Heart left ventricle (tissue), 16 donors: ENCODE results near the gene PRAMEF6. TPM values are rescaled to one million over a fixed set of nuclear protein-coding genes. Genes with fewer than 3 reads are reported as not detected.
"Not testable (repeated sequence)": the region's sequence is repeated elsewhere in the genome, so short reads cannot be mapped to it uniquely, and the experiment has no call there.

Experiments used
- ATAC-seq, 4 donors: fragments of 200-7000 bp; cut with Tn5 transposase; one replicate each; pipeline ENCODE4 v1.9.1; 2020 to 2022; ENCODE audit warnings: moderate library complexity in 4 of 4, mild to moderate bottlenecking in 3 of 4, moderate number of reproducible peaks in 1 of 4
- DNase-seq, 5 donors: peaks; one replicate each; pipeline ENCODE4 v3.0.0-alpha.2; 2020
- H3K27ac ChIP-seq, 12 donors: fragments of 200-600 bp; sonication (generic) in 4 of 12; one replicate each; pipeline versions ENCODE4 v1.5.0 to v1.8.0; 2016 to 2022; ENCODE audit warnings: mild to moderate bottlenecking in 2 of 12
- H3K27me3 ChIP-seq, 9 donors: fragments of 200-600 bp; sonication (generic) in 2 of 9; one replicate each; pipeline versions ENCODE4 v1.5.1 to v1.8.0; 2016 to 2022; ENCODE audit warnings: mild to moderate bottlenecking in 3 of 9
- H3K36me3 ChIP-seq, 9 donors: fragments of 200-600 bp; sonication (generic) in 2 of 9; one replicate each; pipeline versions ENCODE4 v1.5.0 to v1.8.0; 2018 to 2022; ENCODE audit warnings: mild to moderate bottlenecking in 2 of 9
- H3K4me1 ChIP-seq, 12 donors: fragments of 200-600 bp; sonication (generic) in 4 of 12; one replicate each; pipeline versions ENCODE4 v1.5.0 to v1.8.0; 2016 to 2022; ENCODE audit warnings: mild to moderate bottlenecking in 3 of 12
- H3K4me3 ChIP-seq, 12 donors: fragments of 200-600 bp; sonication (generic) in 4 of 12; one replicate each; pipeline versions ENCODE4 v1.5.0 to v1.8.0; 2017 to 2022; ENCODE audit warnings: mild to moderate bottlenecking in 9 of 12, moderate library complexity in 4 of 12
- H3K9me3 ChIP-seq, 12 donors: fragments of 200-600 bp; sonication (generic) in 4 of 12; one replicate each; pipeline versions ENCODE4 v1.5.0 to v1.8.0; 2016 to 2022; ENCODE audit warnings: mild to moderate bottlenecking in 1 of 12
- WGBS, 4 donors: extraction: QIAGEN DNeasy Blood & Tissue Kit in 2 of 4; methylation state at CpG; one replicate each; pipeline versions ENCODE4 v1.1.5 to v1.1.7; 2013 to 2018; 5-methylcytosine and 5-hydroxymethylcytosine counted together
- intact Hi-C, 10 donors: fragments of 100-400 bp; cut with DNase I; formaldehyde crosslinking; loops; one replicate each; pipeline versions ENCODE4 v1.11.1 to v1.14.2; 2022
- long read RNA-seq, 3 donors: library from polyadenylated mRNA; unstranded; transcript quantifications; one replicate each; pipeline ENCODE4 v2.0.0, GENCODE V29; 2020 to 2021
- polyA plus RNA-seq, 2 donors: library from polyadenylated mRNA; stranded (reverse); fragments of 200-250 nt; gene quantifications; one replicate each; pipeline ENCODE4 v1.2.3, GENCODE V29; 2013
- total RNA-seq, 9 donors: library from RNA; depleted of rRNA in 2 of 9; stranded (reverse); fragments of >200 nt in 2 of 9; fragmentation: NEBNext Ultra II Directional in 3 of 9; extraction: Animal tissue kit (Norgen Biotek cat#: 25700) in 3 of 9; gene quantifications; one replicate each; pipeline versions ENCODE4 v1.1.0 to v1.2.4, GENCODE V29; 2016 to 2023
- donor health status: ischemic (EF 13 %, LVEDD 7.1; RV severe dilation, severe dysfunction).
- donor health status: healthy with polysubstance abuse.
- donor health status: DM: no; HTN: yes; CAD: no.
- donor health status: DM: no; HTN: no; CAD: no.
- donor health status: ischemic (EF 25% LVEDD 6.9; RV normal size, moderate dysfunction).
- donor health status: ischemic (EF 25% LVEDD 5.7; RV mildly dilated, moderate dysfunction).
- donor health status: healthy.
- donor health status: DM: yes; HTN: yes; CAD: no.
- donor health status: ischemic (EF 35%, LVEDD 5.7; RV mildly dilated, moderate dysfunction).
- donor health status: nonischemic (EF 11% LVEDD 7.7; RV severe dilation, severe dysfunction).
- donor health status: DM: yes; HTN: yes; CAD: no.
- donor health status: PGD.
- donor health status: ischemic (EF 29% LVEDD 5.4; RV normal size, mild dysfunction).
- donor health status: nonischemic (EF 23%, LVEDD 6.1; RV moderate dilation, normal function).

The PRAMEF6 gene
- total RNA-seq: not detected
- polyA plus RNA-seq: not detected
- long read RNA-seq, donor 1: 0 reads
- long read RNA-seq, donor 2: 0 reads
- long read RNA-seq, donor 3: 0 reads

DNA sequence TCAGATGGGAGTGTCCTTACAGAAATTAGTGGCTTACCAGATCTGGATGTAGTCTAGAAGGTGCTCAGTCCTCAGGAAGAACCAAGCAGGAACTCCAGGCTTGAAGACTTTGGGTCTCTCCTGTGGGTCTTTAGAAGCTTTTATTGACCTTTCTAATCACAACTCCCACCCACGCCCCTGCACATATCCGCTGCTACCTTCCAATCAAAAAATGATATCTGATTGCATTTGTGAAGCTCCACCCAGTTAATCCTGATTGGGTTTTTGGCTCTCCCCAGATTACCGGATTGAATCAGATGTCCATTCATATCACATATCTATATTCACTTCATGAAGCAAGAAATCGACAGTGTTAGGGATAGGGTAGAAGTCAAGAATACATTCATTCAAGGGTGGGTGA, at the start of gene PRAMEF6:
Gene PRAMEF6, minus strand, starts transcription at position 101 of the 400 bp plus-strand sequence. CDS start 5,062 bp downstream, outside the sequence.
- H3K36me3 ChIP-seq, H3K4me3 ChIP-seq, ATAC-seq, H3K9me3 ChIP-seq, H3K27me3 ChIP-seq, H3K27ac ChIP-seq, intact Hi-C loops, H3K4me1 ChIP-seq, DNase-seq: not testable (repeated sequence)
- 68 to 89% (median 82%) methylated on average over 2 to 4 of the region's 4 CpGs for WGBS, 4 donors

DNA sequence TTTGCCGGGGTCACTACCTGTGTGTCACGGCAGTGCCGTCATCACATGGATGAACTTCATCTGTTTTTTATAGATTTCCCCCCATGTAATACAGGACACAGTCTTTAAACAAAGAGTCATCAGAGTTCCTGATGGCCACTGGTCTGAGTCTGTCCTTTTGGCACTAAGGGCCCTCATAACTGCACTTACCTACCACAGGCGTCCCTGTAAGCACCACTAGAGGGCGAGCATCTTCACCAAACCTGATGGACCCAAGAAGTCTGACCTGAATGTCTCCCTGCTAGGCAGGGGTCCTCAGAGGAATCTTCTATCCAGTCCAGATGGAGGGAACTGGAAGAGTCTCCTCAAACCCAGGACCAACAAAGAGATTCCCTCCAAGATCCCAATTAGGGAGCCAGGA, 23.0 kb downstream of the PRAMEF6 start:
- H3K27me3 ChIP-seq, DNase-seq, ATAC-seq, H3K4me3 ChIP-seq, H3K27ac ChIP-seq, H3K9me3 ChIP-seq, intact Hi-C loops, H3K36me3 ChIP-seq, H3K4me1 ChIP-seq: not testable (repeated sequence)
- whole genome bisulfite sequencing, 4 donors: 31 to 58% (median 33%) methylated on average over 3 to 5 of the region's 5 CpGs; no CpG with 5 or more reads in 1 of the 4 donors

- H3K27ac ChIP-seq, ATAC-seq, H3K27me3 ChIP-seq, H3K9me3 ChIP-seq, H3K36me3 ChIP-seq, H3K4me3 ChIP-seq, DNase-seq, H3K4me1 ChIP-seq, intact Hi-C loops: not testable (repeated sequence)
- 60 to 82% (median 73%) methylated on average over 2 of the region's 2 CpGs for WGBS, 4 donors
Observed at GRCh38 chr1:12921749-12922148, 25.6 kb downstream of the PRAMEF6 start.

DNA sequence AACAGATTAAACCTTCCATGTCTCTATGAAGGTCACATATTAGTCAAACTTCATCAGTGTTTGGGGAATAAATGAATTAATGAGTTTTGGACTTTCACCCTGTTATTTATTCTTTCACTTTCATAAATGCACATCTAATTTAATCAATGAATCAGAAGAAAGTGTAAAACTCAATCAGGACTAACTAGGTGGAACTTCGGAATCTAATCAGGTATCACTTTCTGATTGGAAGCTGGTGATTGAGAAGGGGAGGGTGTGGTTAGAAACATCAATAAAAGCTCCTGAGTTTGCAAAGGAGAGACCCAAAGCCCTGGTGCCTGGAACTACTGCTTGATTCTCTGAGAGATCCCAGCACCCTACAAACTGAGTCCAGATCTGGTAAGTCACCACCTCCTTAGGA, 31.1 kb downstream of the PRAMEF6 start, which contains the start of gene PRAMEF7:
Gene PRAMEF7, plus strand, starts transcription at position 301 of the 400 bp plus-strand sequence. CDS start 1,083 bp downstream, outside the sequence.
- H3K27ac ChIP-seq, DNase-seq, ATAC-seq, H3K9me3 ChIP-seq, H3K4me1 ChIP-seq, H3K36me3 ChIP-seq, intact Hi-C loops, H3K4me3 ChIP-seq, H3K27me3 ChIP-seq: not testable (repeated sequence)
- WGBS, 4 donors: no CpG with 5 or more reads among the region's 1 CpG

DNA sequence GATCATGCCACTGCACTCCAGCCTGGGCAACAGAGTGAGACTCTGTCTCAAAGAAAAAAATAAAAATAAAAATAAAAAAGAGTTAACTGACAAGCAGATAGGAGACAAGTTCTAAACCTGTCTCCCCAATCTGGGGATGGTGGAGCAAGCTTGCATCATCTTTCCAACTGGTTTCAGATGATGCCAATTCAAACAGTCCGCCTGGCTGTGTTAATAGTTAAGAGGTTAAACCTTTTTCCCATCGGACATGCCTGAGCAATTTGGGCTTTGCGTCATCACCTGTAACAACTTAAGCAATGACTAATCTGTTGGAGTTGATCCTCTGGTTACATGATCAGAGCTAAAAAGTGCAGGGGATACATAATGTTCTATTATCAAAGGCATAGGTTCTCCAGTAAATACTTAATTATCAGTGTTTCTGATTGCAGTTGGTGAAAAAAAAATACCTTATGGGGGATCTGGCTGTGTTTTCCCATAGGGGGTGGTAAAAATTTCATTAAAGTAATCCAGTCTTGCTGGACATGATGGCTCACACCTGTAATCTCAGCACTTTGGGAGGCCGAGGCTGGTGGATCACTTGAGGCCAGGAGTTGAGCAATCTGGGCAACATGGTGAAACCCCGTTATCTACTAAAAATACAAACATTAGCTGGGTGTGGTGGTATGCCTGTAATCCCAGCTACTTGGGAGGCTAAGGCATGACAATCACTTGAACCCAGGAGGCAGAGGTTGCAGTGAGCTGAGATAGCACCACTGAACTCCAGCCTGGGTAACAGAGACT, 43.4 kb downstream of the PRAMEF6 start:
- H3K27me3 ChIP-seq, intact Hi-C loops: not testable (repeated sequence)
- 72 to 100% (median 77%) methylated on average over 1 to 4 of the region's 5 CpGs for WGBS, 4 donors

DNA sequence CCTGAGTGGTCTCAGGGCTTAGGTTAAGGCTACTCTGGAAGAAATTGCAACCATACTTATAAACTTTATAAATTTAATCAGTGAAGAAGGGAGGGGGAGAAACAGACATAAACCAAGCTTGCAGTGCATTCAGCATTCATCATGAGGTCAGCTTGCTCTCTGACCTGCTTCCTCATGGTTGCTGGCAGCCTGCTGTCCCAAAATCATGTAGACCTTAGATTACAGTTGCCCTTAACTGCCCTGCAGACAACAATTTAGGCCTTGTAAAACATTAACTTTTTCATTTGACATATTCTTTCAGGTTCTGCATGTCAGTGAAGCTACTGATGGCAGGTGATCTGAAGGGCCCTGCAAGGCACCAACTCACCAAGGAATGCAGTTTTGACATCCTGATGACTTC, 48.2 kb downstream of the PRAMEF6 start:
- H3K4me3 ChIP-seq, intact Hi-C loops, H3K27ac ChIP-seq, H3K36me3 ChIP-seq, ATAC-seq, H3K27me3 ChIP-seq, DNase-seq, H3K9me3 ChIP-seq, H3K4me1 ChIP-seq: not testable (repeated sequence)

More for the DNA sequence above, 43.4 kb downstream of the PRAMEF6 start:
- H3K4me1 ChIP-seq, H3K27ac ChIP-seq, H3K4me3 ChIP-seq, H3K36me3 ChIP-seq, ATAC-seq, H3K9me3 ChIP-seq, DNase-seq: not testable (repeated sequence)

DNA sequence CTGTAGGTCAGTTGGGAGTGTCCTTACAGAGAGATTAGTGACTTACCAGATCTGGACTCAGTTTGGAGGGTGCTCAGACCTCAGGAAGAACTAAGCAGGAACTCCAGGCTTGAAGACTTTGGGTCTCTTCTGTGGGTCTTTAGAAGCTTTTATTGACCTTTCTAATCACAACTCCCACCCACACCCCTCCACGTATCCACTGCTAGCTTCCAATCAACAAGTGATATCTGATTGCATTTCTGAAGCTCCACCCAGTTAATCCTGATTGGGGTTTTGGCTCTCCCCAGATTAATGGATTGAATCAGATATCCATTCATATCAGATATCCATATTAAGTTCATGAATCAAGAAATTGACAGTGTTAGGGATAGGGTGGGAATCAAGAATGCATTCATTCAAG, 49.2 kb downstream of the PRAMEF6 start, which contains the start of gene PRAMEF10:
Gene PRAMEF10, minus strand, starts transcription at position 101 of the 400 bp plus-strand sequence. CDS start 2,423 bp downstream, outside the sequence.
- H3K27me3 ChIP-seq, H3K36me3 ChIP-seq, H3K9me3 ChIP-seq, H3K4me1 ChIP-seq, intact Hi-C loops, ATAC-seq, DNase-seq, H3K4me3 ChIP-seq, H3K27ac ChIP-seq: not testable (repeated sequence)
- 57% methylated on average over 1 of the region's 1 CpG; no CpG with 5 or more reads in 2 of the 4 donors for WGBS, 4 donors

Other genes with a start within 250 kb of the PRAMEF6 start
- not detected for gene AADACL3, start 231.5 kb downstream of the PRAMEF6 start, total RNA-seq
- not detected for gene AADACL3, start 231.5 kb downstream of the PRAMEF6 start, polyA plus RNA-seq
- not detected for gene CFAP107, start 201.4 kb downstream of the PRAMEF6 start, total RNA-seq
- gene CFAP107, start 201.4 kb downstream of the PRAMEF6 start, polyA plus RNA-seq: not detected
- not detected for gene PRAMEF12, start 173.8 kb downstream of the PRAMEF6 start, total RNA-seq
- gene PRAMEF12, start 173.8 kb downstream of the PRAMEF6 start, polyA plus RNA-seq: not detected
- not detected for gene PRAMEF1, start 156.2 kb downstream of the PRAMEF6 start, total RNA-seq
- not detected for gene PRAMEF1, start 156.2 kb downstream of the PRAMEF6 start, polyA plus RNA-seq
- not detected for gene PRAMEF11, start 116.2 kb downstream of the PRAMEF6 start, total RNA-seq
- not detected for gene PRAMEF11, start 116.2 kb downstream of the PRAMEF6 start, polyA plus RNA-seq
- not detected for gene HNRNPCL1, start 98.9 kb downstream of the PRAMEF6 start, total RNA-seq
- not detected for gene HNRNPCL1, start 98.9 kb downstream of the PRAMEF6 start, polyA plus RNA-seq
- gene PRAMEF2, start 90.5 kb downstream of the PRAMEF6 start, total RNA-seq: not detected
- not detected for gene PRAMEF2, start 90.5 kb downstream of the PRAMEF6 start, polyA plus RNA-seq
- not detected for gene PRAMEF4, start 61.4 kb downstream of the PRAMEF6 start, total RNA-seq
- gene PRAMEF4, start 61.4 kb downstream of the PRAMEF6 start, polyA plus RNA-seq: not detected
- not detected for gene PRAMEF10, start 49.3 kb downstream of the PRAMEF6 start, total RNA-seq
- not detected for gene PRAMEF10, start 49.3 kb downstream of the PRAMEF6 start, polyA plus RNA-seq
- gene PRAMEF7, start 31.0 kb downstream of the PRAMEF6 start, total RNA-seq: not detected
- gene PRAMEF7, start 31.0 kb downstream of the PRAMEF6 start, polyA plus RNA-seq: not detected
- gene PRAMEF27, start 109.0 kb upstream of the PRAMEF6 start, total RNA-seq: not detected
- gene PRAMEF27, start 109.0 kb upstream of the PRAMEF6 start, polyA plus RNA-seq: not detected
- gene HNRNPCL3, start 113.2 kb upstream of the PRAMEF6 start, total RNA-seq: not detected
- not detected for gene HNRNPCL3, start 113.2 kb upstream of the PRAMEF6 start, polyA plus RNA-seq
- gene PRAMEF25, start 123.2 kb upstream of the PRAMEF6 start, total RNA-seq: not detected
- not detected for gene PRAMEF25, start 123.2 kb upstream of the PRAMEF6 start, polyA plus RNA-seq
- gene HNRNPCL2, start 169.3 kb upstream of the PRAMEF6 start, total RNA-seq: not detected
- gene HNRNPCL2, start 169.3 kb upstream of the PRAMEF6 start, polyA plus RNA-seq: not detected
- not detected for gene PRAMEF26, start 208.4 kb upstream of the PRAMEF6 start, total RNA-seq
- gene PRAMEF26, start 208.4 kb upstream of the PRAMEF6 start, polyA plus RNA-seq: not detected
- gene HNRNPCL4, start 218.1 kb upstream of the PRAMEF6 start, total RNA-seq: not detected
- gene HNRNPCL4, start 218.1 kb upstream of the PRAMEF6 start, polyA plus RNA-seq: not detected
- not detected for gene PRAMEF9, start 224.3 kb upstream of the PRAMEF6 start, total RNA-seq
- gene PRAMEF9, start 224.3 kb upstream of the PRAMEF6 start, polyA plus RNA-seq: not detected